Thoracic aorta (tissue), 2 donors: ENCODE measurements around the gene SERPINE1. TPM values are rescaled to one million over a fixed set of nuclear protein-coding genes. Genes with fewer than 3 reads are reported as not detected.
A peak's percentile ranks its signal among the peaks of the same experiment; 100 is the strongest.

ENCODE experiments used
- ATAC-seq: fragments of 150-250 bp; one replicate; pipeline ENCODE4 v1.8.0; 2017; ENCODE audit warnings: low read depth; ENCODE audit not compliant: insufficient number of reproducible peaks, low FRiP score
- DNase-seq: peaks from one replicate; pipeline ENCODE4 v3.0.0-alpha.2; 2020; ENCODE audit warnings: low spot score
- H3K27ac ChIP-seq, 2 donors: fragments of 200-600 bp; sonication (generic); 1 replicate in 1 of 2; 2 replicates in 1 of 2; pipeline ENCODE4 v1.5.1; 2016; ENCODE audit warnings: mild to moderate bottlenecking in 2 of 2, moderate library complexity in 2 of 2
- H3K27me3 ChIP-seq: fragments of 200-600 bp; sonication (generic); replicated peaks from 2 replicates; pipeline ENCODE4 v1.6.0; 2016; ENCODE audit warnings: mild to moderate bottlenecking; ENCODE audit not compliant: insufficient read depth
- H3K36me3 ChIP-seq: fragments of 200-600 bp; sonication (generic); one replicate; pipeline ENCODE4 v1.5.1; 2016
- H3K4me1 ChIP-seq, 2 donors: fragments of 200-600 bp; sonication (generic); 1 replicate in 1 of 2; 2 replicates in 1 of 2; pipeline versions ENCODE4 v1.5.1 to v1.6.0; 2016; ENCODE audit warnings: low read depth in 2 of 2, mild to moderate bottlenecking in 1 of 2; ENCODE audit not compliant: control insufficient read depth in 1 of 2
- H3K4me3 ChIP-seq: fragments of 200-600 bp; sonication (generic); 2 replicates; pipeline ENCODE4 v1.5.1; 2016; ENCODE audit warnings: mild to moderate bottlenecking
- H3K9me3 ChIP-seq: fragments of 200-600 bp; sonication (generic); 2 replicates; pipeline ENCODE4 v1.5.1; 2016
- CTCF ChIP-seq: fragments of 200-600 bp; sonication (generic); IDR thresholded peaks from one replicate; pipeline ENCODE4 v1.5.1; 2019; ENCODE audit warnings: antibody characterized with exemption
- total RNA-seq, 2 donors: library from RNA; depleted of rRNA; stranded (reverse); fragments of >200 nt; gene quantifications; one replicate each; pipeline versions ENCODE4 v1.1.0 to v1.2.3, GENCODE V29; 2016

SERPINE1 gene
- total RNA-seq, 2 donors from 2014 or later, result 542 to 1,009 TPM

- no peak for TF ChIP-seq CTCF
- peaks cover 26 to 35% of the 10 kb centered on the region in 2 donors for H3K4me1 ChIP-seq
- H3K9me3 ChIP-seq, result no peaks in the 10 kb centered on the region
- H3K27ac ChIP-seq, result no peak overlapping the region
- DNase-seq, result no peak
- no peak for ATAC-seq
- H3K27me3 ChIP-seq, result peaks cover 10% of the 10 kb centered on the region
- no peak overlapping the region for H3K4me3 ChIP-seq
- peaks cover 22% of the 10 kb centered on the region for H3K36me3 ChIP-seq
Measured at GRCh38 chr7:101161692-101162471, 35.0 kb downstream of the SERPINE1 start.

- H3K36me3 ChIP-seq, result peaks cover 22% of the 10 kb centered on the region
- H3K9me3 ChIP-seq, result no peaks in the 10 kb centered on the region
- H3K4me1 ChIP-seq, result peaks cover 26 to 35% of the 10 kb centered on the region in 2 donors
- peaks cover 10% of the 10 kb centered on the region for H3K27me3 ChIP-seq
- peak overlapping the region; percentile 63 for H3K4me3 ChIP-seq
- ATAC-seq (no peak), DNase-seq (no peak)
- TF ChIP-seq CTCF, result no peak
- H3K27ac ChIP-seq, result no peak overlapping the region
Measured at GRCh38 chr7:101162551-101163278, 35.8 kb downstream of the SERPINE1 start.

GRCh38 chr7:101163279-101164070 lies 36.6 kb downstream of the SERPINE1 start:
- Histone ChIP-seq H3K9me3 (no peaks in the 10 kb centered on the region), H3K4me3 (peak overlapping the region; percentile 63), H3K36me3 (peaks cover 15% of the 10 kb centered on the region), H3K4me1 (peaks cover 26 to 35% of the 10 kb centered on the region in 2 donors), H3K27me3 (peaks cover 16% of the 10 kb centered on the region), H3K27ac (no peak overlapping the region)
- ATAC-seq (no peak), DNase-seq (no peak)
- no peak for TF ChIP-seq CTCF

GRCh38 chr7:101164071-101164840 lies 37.4 kb downstream of the SERPINE1 start:
- Histone ChIP-seq H3K4me3 (peak overlapping the region; percentile 63), H3K27me3 (peaks cover 22% of the 10 kb centered on the region), H3K27ac (no peak overlapping the region), H3K9me3 (no peaks in the 10 kb centered on the region), H3K4me1 (peaks cover 26 to 35% of the 10 kb centered on the region in 2 donors), H3K36me3 (peaks cover 10% of the 10 kb centered on the region)
- ATAC-seq, result no peak
- TF ChIP-seq CTCF, result no peak
- no peak for DNase-seq
